ENCODE data around the gene KMO.

Gene KMO

DNA sequence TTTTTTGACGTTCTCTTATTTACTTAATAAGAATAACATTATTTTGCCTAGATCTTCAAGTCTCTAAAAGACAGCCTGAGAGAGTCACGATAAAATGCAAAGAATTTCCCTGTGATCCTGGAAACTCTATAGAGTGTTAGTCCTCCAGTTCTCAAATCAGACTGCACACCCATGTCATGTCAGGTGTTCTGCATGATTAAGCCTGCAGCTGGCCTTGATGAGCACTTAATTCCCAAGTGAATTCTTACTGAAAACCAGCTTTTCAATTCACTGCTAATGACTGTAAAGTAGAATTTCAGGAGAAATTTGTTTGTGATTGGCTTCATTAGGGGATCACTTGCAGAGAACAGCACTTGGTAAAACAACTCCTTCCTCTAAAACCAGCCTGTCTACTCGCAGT, 66.1 kb downstream of the KMO start:
- DNase-seq: no peak

DNA sequence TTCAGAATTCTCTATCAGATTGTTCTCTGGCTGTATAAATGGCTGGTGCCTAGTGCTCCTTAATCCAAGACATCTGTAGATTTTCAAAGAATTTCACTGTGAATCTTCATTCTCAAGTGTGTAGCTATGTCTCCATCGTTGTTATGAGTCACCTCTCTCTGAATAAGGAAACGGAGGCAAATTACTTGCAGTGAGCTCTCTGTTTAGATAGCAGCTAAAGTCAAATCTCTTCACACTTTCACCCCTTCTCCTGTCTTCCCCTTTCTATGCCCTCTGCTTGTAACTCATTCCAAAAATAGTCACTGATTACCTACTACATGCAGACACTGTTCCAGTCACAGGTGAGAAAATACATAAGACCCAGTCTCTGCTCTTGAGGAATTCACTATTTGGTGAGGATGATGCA, 68.3 kb downstream of the KMO start:
- no peak for DNase-seq

DNA sequence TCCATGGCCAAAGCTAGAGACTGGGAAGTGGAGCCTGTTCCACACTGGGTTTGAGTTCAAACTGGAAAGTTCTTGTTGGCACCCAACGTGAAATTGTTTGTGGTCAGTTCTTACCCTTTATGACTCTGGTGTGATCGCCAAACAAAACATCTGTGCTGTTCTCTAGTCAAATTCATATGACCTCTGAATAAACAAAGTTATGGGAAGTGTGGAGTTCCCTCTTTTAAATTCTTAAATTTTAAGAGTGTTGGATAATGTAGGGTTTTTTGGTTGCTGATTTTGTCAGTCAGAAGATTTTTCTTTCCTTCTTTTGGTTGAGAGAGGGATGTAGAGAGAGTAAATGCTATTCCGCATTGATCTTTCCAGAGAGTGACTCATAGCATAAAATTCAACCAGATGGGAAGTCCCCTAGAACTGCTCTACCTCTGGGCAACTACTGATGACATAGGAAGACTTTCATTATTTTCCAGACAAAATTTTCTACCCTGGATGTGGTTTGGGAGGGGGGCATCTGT, 71.6 kb downstream of the KMO start:
- DNase-seq: no peak

DNA sequence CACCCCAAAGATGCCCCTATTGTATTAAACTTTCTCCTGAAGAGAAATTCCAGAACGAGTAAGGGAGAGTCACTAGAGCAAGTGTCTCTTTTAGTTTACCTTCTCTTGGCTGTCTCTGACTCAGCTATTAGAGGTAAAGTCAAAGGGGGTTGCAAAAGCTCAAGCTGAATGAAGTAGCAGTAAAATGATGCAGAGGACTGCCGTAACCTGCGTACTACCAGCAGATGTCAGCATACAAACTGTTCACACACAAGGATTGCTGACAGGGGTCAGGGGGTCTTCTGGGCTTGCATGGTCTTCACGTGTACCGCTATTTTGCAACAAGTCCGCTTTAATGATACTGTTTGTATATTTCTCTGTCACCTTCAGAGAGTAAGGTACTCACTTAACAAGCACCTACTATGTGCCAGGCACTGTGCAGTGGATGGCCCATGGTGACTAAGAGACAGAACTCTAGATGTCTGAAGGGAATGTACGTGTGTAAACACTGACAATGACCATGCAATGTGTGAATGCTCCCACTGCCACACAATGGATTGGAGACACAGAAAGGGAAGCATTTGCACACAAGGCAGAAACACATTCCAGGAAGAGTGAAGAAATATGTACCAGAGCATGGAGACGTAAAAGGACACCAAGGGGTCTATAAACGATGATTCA, 73.1 kb downstream of the KMO start:
- no peak for DNase-seq

DNA sequence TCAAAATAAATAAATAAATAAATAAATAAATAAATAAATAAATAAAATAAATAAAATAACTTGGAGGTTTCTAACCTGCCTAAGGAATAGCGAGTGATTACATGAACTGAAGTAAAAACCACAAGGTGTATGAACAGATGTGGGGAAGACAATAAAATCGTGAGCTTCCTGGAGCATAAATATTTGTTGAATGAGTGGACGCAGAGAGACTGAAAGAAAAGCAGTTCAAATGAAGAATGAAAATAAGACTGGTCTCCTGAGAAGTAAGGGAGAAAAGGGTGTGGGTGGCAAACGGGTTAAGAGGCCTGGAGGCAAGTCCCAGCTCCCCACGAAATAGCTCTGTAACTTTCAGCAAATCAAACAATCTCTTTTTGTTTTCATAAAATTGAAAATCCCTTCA, 74.4 kb downstream of the KMO start:
- no peak for DNase-seq

DNA sequence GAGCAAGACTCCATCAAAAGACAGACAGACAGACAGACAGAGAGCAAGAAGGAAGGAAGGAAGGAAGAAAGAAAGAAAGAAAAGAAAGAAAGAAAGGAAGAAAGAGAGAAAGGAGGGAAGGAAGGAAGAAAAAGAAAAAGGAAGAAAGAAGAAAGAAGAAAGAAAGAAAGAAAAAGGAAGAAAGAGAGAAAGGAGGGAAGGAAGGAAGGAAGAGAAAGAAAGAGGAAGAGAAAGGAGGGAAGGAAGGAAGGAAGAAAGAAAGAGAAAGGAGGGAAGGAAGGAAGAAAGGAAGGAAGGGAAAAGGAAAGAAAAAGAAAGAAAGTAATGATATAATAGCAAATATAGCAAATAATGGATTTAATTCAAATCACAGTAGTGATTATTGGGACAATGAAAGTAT, 75.3 kb downstream of the KMO start:
- DNase-seq: no peak

DNA sequence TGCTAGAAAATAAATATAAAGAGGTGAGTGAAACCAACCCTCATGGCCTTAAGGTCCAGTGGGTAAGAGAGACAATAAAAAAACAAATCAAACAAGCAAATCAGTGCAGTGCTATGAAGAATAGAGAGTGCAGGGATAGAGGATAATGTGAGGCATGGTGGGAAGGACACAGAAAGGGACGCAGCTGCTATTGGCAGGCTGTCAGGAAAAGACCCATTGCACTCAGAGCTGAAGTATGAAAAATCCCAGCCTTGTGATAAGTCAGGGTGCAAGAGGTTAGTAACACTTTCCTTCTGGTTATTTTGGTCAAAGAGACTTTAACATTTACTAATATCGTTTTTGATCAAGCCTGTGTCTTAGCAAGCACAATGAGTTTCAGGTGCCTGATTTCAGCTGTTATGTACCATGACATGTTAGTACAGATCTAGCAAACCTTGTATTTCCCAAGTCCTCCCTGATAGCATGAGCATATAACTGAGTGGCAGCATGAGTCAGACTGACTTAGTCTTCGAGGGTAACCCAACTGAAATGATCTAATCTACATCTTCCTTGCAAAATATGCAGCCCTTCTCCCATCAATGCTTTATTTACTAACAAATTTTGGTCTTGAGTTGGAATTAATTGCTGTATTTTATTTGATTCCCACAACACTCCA, 76.3 kb downstream of the KMO start:
- DNase-seq: no peak

DNA sequence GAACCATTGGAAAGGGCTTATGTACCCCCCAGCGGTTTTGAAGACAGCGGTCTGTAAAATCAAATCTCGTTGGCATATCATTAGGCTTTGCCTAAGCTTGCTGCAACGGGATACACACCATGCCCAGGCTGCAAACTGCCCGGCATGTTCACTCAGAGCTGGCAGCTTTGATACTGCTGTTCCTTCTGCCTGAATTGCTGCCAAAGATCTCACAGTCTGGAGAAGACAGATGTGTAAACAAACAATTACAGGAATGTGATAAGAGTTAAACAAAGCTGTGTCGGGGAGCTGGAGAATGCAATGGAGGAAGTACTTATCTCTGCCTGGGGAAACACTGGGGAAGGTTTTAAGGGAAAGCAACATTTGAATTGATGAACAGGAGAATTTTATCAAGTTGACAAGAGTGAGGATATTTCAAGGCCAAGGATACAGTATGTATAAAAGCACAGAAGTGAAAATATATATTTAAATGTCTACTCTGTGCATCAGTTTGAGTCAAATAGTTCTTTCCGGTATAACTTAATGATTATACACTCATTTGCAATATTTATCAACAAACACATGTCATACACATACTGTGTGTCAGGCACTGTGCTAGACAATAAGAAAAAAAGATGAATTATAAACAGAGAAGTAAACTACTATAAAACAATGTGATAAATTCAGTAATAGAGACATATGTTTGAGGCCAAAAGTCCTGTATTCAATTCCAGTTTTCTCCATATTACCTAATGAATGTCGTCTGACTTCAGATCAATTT, 78.1 kb downstream of the KMO start:
- DNase-seq: no peak

DNA sequence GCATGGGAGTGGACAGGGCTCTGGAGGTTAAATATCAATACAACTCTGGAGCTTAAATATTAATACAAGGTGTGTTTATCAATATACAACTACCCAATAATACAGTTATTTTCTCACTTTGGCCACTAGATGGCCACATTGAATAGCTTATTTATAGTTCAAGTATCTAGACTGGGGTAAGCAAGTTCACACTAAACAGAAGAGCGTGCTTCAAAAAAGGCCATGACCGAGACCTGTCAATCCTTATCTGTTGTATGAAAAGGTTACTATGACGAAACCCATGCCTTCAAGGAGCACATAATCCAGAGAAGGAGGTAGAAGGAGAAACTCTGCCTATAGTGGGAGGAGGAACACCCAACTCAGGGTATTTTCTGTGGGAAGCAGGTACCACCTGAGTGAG, 78.9 kb downstream of the KMO start:
- no peak for DNase-seq

DNA sequence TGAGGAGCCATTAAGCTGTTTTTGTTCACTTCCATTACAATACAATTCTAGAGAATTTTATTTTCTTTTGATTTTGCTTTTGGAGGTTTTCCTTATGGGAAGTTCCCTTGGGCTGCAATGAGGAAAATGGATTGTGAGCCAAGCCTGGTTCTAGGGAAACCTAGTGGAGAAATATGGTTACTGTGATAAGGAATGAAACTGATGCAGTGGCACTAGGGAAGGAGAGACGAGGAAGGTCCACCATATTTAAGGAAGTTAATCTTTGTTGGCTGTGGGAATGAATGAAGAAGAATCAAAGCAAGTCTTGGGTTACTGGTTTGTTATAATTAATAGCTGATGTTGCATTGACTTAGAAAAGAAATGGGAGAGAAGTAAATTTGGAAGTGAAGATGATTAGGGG, 79.6 kb downstream of the KMO start:
- DNase-seq: no peak

DNA sequence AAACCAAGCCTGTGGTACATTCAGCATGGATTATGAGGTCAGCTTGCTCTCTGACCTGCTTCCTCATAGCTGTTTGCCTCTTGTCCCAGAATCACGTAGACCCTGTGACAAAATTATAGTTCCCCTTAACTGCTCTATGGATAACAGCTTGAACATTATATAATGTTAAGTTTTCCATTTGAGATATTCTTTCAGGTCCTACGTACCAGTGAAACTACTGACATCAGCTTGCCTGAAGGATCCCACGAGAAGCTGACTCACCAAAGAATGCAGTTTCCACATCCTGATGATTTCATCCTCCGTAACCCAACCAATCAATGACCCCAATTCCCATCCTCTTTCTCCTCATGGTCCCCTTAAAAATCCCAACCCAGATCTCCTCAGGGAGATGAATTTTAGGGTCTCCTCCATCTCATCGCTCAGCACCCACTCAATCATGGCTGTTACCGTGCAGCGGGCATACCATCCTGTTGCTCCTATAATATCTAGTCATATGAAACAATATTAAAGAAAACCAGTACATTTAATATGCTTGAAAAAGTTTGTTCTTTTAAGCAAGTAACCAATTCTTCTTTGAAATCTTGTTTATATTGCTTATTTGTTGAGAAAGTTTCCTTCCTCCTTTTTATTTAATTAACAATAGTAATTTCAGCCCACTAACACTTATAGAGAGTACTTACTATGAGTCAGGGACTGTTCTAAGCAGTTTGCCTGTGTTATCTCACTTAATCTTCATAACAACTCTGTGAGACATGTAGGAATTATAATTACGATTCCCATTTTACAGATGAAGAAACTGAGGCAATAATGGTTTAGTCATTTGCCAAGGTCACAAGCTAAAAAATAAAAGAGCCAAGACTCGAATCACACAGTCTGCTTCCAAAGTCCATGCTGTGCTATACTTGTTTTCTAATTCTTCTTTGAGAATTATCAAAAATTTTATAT, 80.6 kb downstream of the KMO start:
- peak; percentile 26 for DNase-seq

DNA sequence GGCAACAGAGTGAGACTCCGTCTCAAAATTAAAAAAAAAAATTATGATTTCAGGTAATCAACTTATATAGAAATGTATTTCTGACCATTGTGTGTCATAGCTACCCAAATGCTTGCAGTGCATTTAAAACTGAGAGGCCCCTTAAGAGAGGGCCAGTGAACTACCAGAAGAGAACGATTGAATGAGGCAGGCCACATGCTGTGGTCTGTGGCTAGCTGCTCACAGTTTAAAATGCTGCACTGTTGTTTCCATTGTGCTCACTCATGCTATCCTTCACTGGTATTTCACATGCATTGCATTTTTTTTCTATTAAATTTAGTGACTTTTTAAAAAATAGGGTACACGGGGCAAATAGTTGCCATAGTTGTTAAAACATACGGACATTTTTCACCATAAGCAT, 82.0 kb downstream of the KMO start:
- DNase-seq: no peak

DNA sequence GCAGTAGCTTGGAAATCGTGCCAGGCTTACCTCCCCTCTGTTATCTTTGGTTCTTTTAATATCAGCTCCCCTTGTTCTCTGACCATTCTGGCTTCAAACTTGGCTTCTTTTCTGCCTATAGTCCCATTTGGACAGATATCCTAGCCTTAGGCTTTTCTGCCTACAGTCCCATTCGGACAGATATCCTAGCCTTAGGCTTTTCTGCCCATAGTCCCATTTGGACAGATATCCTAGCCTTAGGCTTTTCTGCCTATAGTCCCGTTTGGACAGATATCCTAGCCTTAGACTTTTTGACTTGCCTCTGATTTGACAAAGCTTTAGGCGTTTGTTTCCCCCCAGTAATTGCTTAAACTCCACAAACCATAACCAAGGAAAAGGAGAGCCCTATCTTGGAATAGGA, 82.4 kb downstream of the KMO start:
- no peak for DNase-seq

DNA sequence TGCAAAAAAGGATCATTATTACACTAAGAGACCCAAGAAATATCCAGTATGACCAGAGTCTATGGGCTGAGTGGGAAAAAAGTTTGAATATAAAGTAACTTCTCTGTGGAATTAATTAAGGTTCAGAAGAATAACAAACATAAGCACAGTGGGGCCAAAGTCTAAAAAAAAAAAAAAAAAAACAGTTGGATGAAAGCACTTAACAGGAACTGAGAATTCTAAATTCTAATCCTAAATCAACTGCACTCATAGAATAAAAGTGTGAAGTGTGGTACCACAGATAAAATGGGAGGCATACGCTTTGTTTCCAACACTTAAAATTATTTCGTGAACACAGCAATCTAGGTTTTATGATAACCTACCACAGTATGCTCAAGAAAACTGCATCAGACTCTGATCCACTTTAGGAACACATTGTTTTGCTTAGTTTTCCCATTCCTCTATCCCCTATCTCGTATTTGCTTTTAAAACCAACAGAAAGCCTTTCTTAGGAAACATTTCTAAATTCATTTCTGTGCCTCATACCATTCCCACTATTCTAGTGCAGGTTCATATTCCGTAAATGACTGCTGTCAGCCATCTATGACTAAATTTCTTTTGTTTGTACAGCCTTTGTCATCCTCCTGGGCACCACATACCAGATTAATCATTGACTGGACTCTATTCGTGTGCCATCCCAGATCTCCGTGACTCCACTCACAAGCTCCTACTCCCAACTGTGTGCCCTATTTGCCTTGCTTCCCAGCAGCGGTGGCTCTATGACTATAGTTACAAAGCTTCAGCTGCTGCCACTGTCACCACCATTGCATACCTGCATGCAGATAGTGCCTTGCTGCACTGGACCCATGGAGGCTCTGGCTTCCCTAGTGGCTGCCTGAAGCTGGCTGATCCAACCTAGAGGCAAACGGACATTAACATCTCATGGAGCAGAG, 83.1 kb downstream of the KMO start:
- DNase-seq: no peak

DNA sequence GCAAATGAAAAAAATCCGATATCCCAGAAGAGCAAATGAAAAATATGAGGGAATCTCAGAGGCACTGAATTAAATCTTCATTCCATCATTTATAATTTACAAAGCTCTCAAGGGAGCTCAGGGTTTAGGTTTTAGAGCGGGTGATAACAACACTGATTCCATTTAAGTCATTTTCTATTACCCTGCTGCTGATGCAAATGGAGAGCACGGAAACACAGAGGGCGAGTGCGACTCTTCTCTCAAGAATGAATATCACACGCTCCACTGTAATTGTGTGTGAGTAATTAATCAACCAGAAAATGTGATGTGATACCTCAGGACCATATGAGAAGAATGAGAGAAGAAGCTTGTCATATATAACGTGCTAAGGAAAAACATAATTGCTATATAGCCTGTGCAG, 85.2 kb downstream of the KMO start:
- DNase-seq: no peak

DNA sequence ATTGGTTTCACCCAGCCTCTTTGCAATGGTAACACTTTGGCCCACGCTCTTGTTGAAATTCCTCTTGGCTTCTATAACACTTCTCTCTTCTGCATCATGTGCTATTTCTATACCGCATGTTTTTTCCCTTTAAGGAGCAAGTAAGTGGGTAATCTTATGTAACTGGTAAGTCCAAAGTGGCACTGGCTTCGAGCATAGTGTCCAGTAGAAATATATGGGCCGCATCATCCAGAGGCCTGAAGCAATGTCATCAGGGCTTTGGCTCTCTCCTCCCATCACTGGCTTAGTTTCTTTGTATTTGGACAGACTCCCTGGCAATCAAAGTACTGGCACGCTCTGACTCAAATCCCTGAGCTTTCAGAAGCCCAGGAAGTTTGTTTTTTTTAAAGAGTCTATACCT, 90.5 kb downstream of the KMO start:
- no peak for DNase-seq

DNA sequence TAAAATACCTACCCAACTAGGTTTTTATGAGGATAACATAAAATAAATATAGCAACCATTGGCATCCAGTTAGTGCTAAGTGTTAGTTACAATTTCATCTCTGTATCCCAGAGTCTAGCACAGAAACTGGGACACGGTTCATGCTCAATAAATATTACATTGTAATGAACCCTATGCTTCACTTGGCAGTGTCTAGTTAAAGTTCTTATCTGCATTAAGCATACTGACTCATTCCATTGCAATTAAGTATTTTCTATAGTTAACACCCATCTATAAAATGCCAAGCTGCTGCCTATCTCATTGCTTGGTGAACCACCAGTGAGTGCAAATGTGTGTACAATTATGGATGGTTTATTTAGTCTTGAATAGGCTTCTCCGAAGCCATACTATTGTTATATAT, 92.8 kb downstream of the KMO start:
- no peak for DNase-seq

DNA sequence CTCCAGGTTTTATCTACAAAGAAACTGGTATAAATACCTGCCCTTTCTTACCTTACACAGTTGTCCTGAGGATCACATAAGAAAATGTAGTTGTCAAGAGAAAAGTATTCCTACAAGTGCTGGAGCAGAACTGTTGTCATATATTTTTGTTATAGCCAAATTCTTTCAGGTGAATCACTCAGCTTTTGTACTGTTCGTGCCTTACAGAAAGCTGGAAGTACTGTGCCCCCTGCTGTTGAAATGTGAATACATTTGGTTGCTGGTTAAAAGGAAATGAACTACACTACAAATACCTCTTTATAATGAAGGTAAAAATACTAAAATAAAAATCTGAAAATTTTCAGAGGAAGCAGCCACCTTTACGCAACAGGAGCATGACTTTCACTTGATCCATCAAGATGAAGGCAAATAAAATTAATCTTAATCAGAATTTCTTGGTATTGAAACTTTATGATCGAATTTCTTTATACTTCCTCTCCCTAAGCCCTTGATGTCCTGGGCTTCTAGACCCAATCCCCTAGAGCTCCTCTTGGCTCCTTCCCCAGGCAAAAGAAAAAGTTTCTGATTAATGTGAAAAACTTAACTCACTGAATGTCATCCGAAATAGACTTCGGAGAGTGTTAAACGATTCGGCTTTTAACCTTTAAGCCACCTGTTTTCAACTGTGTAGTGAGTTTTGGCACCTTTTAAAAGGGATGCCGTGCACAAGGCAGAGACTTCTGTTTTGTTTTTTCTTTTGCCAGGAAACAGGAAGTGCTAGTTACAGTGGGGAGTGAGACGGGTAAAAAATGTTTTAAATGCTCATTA, 95.5 kb downstream of the KMO start:
- DNase-seq: peak; percentile 53

DNA sequence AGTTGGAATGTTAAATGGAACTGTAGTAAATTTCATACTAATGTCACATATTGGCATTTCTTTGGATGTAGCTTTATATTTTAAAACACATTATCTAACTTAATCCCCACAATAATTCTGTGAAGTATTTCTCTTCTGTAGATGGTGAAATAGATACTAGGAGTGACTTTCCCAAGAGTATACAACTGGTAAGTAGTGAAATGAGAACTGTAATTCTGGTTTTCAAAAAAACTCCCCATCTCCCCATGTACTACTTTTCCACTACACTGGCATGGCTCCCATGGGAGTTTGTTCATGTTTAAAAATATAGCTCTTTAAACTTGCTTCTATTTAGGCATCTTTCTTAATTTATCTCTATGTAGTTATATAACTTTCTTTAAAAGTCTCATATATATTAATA, 97.8 kb downstream of the KMO start:
- no peak for DNase-seq

DNA sequence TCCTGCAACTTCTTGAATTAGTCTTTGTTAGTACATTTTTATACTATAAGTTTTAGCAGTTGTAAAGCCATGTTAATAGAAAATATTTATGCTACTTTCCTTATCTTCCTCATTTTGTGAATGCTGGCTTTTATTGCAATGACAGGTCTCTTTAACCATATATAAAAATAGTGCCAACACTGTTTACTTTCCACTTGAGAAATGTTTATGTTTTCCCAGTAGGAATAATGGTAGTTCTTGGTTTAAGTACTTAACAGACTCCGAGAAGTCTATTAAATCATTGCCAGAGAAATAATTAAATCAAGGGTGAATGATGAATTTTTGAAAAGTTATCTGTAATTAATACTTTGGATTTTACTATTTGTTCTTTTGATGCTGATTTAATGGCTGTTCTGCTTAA, 98.3 kb downstream of the KMO start:
- no peak for DNase-seq

DNA sequence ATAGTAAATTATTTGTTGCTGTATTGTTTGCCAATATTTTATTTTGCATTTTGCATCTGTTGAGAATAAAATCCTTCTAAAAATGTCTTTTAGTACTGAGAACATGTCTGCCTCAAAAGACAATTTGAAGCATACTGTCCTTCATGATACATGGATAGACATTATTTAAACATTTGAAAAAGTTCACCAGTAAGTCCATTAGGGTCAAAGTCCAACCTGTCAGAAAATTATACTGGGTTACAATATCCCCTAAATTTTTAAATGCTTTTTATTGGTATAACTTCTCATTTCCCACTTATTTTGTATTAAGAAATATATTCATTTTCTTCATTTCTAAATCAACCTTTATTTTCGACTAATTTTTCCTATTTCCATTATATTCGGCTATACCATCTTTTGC, 98.7 kb downstream of the KMO start:
- no peak for DNase-seq

All from amniotic stem cell (primary cell).